ENCODE measurements around the gene ABI3BP.
"Not testable (repeated sequence)": the region's sequence is repeated elsewhere in the genome, so short reads cannot be mapped to it uniquely, and the experiment has no call there.

The ABI3BP gene

DNA sequence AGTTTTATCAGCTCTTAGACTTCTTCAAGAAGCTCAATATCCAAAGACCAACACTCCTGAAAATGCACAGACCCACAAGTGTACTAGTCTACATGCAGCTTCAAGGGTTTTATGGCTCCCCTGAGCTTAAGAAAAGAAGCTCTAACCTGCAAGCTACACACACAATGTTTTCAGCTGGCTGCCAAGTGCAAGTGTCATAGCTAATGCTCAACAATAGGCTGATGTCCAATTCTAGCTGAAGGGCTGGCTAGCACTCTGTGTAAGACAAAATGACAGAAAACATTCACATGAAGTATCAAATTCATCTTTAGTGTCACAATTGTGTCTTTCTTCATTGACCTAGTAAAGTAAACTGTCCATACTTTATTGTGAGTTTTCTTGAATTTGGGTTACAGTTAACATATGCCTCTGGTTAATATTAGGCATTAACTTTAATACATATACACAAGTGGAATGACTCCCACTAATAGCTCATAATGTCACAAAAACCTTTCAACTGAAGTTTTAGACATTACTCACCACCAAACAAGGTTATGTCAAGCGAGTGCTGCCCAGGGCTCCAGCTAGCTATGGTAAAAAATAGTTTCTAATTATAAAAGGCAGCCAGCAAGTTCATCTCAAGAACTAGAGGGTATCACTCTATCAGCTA lies 15.1 kb downstream of the ABI3BP start:
- DNase-seq, result no peak

DNA sequence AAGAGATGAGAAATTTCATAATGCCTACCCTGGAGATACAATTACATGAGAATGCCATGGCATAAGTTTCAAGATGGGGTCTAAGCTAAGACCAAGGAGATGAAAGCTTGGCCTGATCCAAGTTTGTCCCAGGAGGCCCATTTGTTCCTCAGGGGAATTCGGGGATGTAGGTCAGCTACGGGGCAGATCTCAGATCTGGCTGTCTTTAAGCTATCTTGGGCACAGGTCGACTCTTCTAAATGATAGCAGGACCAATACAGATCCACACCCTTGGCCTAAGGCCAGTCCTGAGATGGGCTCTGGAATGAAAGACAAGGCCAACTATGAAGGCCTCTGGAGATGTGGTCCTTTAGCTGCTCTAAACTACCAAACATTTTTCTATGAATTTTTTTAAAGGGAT lies 16.6 kb downstream of the ABI3BP start:
- no peak for DNase-seq

DNA sequence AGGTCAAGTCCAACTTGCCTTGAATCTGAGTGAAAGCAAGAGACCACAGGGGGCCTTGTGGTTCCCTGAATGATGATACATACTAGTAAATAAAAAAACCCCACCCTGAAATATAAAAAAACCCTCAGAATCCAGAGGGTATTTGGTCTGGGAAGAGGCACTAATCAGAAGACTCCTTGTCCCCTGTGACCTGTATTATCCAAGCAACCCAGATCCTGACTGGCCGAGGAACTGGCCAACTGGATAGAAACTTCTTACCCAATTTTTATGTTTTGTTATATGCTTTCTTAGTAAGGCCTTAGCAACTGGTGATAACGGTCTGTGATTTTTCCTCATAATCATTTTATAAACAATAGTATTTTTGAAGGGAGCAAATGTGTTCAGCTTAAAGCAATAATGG lies 17.5 kb downstream of the ABI3BP start:
- DNase-seq, result no peak

DNA sequence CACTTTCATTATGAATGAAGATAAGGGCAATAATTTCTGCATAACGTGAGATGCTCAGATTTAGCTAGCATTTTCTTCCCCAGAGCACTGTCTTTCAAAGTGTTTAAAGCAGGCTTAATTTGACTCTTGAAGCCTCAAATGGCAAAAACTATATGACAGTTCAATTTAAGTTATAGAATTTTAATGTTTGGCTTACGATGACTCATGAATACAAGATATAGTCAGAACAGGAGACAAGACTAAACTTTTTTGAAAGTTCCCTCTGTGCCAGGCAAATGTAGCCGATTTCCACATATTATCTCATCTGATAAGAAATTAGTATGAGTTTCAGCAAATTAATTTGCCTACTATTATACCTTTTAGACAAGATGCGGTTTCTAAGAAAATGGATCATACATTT lies 19.6 kb downstream of the ABI3BP start:
- DNase-seq, result no peak

DNA sequence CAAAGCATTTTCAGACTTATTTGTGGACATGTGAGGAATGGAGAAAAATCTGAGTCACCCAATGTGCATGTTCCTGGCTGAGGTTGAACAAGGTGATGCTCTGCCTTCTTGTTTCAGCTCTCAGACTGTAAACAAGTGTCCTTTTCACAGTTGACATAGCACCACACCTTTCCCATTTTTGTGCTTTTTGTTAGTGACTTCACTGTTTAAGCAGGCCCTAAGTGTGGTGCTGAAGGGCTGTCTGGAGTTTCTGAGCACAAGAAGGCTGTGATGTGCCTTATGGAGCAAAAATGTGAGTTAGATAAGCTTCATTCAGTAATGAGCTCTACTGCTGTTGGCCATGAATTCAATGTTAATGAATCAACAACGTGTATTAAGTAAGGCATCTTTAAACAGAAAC lies 20.4 kb downstream of the ABI3BP start:
- DNase-seq, result no peak

DNA sequence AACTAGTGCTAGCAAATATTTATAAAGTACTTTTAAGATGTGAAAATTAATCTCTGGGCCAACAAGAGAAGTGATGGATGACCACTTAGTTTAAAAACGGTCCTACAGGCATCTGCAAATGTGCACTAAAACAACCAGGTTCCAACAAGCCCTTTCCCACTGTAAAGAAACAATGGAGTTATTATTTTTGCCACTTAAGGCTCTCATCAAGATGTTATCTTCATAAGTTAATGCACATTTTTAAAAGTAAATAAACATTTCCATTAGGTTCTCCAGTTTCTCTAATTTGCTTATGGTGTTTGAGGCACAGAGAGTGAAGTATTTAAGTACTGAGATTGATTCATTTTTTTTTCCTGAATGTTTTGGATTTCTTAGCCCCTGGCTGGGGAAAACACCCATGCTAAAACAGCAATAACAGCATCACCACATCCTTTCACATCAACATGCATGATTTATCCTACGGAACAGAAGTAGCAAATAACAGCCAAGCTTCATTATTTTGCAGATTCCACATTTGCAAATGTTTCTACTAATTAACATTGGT lies 20.8 kb downstream of the ABI3BP start:
- no peak for DNase-seq

DNA sequence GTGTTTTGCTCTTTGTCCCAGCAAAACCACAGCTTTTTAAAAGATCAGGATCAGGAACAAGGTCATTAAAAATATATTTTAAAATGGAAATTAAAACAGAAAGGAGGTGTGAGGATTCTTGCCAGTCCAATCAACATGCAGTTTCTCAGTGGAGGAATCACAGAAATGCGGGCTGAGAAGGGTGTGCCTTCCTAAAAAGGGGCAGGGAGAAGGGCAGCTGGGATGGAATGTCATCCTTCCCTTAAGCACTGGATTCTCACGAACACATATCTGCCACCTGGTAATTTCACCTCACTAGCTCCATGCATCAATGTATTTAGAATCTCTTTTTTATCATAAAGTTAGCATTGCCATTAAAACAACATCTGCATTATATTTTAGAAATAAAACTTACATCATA lies 21.4 kb downstream of the ABI3BP start:
- DNase-seq, result no peak

DNA sequence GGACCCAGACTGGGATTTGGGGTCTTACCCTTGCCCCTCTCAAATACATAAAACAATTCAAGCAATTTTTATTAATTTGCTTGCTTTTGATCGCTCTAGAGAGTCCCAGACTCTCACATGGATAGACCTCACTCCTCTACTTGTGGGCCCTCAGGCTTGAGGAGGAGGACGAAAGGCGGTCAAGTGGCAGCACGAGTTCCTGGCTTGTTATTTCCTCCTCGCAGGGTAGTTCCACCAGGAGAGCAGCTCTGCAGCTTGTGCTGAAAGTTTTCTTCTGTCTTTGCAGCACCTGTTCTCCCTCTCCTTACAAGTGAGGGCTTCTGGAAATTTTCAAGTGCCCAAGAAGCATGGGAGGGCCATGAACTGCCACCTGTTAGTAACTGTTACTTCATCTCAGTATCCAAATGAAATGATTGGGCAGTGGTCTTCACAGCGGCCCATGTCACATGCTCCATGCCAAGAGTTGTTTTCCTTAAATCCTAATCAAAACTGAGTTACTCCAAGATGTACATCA lies 22.7 kb downstream of the ABI3BP start:
- DNase-seq, result no peak

DNA sequence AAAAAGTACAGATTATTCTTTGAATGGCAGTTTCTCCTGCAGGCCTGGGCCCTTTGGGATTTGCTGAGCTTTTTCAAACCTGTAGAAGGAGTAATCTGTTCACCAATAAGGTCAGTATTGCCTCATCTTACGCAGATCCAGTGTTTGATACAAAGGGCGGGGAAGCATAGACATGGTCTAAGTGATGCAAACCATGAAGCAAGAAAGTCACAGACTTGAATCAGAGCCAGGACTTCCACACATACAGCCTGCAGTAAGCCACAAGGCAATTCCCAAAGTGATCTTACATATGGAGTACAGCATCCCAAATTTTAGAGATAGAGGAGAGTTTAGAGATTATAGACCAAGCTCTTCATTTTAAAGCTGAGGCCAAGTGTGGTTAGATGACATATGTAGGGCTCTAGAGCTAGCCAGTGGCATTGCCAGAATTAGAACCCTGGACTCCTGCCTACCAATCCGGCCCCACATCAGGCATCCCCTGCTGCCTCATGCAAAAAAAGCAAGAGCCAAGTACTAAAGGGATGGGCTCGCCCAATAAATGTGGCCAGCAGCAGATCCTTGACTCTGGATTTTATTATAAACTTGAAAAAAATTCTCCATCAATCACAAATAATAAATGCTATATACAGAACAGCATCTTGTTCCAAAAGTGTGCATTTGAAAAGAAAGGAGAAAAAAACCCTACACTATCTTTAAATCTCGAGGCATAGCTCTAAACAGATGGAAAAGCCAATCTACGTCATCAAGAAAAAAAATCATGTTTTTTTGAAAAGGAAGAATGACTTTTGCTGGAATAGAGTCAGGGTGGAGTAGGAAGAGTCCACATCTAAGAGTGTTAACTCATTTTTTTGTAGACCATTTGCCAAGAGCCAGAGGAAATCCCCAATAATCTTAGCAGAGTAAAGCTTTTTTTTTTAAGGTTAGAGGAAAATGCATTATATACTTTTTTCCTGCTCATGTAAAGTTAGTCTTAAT lies 24.0 kb downstream of the ABI3BP start:
- no peak for DNase-seq

DNA sequence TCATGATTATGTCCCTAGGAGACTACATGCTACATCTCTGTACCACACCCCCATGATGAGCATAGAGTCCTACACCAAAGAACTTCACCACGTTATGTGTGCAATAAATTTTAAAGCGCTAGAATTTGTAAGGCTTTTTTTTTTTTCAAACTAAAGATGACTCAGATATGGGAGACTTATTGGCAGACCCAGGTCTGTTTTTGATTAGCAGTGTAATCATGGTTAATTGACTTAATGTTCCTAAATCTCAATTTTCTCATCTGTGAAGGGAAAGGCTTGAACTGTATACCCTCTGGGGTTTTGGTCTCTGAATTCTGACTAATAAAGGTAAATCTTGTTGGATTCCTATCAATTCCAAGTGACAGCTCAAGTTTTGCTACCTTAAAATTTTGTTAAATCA lies 26.4 kb downstream of the ABI3BP start:
- no peak for DNase-seq

DNA sequence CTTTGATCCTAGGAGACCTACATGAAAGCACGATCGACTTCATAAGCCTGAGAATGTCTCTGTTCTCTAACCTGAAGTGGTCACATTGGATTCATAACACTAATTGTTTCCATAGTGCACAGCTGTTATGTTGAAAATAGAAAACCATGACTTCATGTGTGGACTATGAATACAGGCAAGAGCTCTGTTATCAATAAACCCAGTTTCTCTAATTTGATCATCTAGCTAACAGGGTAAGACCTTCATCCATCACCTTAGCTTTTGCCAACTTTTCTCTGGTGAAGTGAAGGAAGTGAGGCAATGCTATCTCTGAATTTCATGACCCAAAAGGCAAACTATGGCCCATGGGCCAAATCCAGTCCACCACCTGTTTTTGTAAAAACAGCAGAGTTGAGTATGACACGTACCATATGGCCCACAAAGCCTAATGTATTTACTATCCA lies 27.2 kb downstream of the ABI3BP start:
- no peak for DNase-seq

DNA sequence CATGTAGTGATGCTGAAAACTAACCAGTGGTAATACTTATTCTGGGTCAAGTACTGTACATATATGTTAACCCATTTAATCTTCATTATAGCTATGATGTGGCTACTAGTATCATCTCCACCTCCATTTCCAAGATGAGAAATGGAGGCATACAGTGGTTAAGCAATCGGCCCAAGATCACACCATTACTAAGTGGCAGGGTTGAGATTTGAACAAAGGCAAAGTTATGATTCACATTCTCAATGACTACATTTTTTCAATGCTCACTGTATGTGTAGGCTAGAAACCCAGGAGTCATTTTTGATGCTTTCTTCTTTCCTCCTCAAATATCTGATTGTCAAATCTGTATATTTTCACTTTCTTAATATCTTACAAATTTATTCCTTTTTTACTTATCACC lies 30.2 kb downstream of the ABI3BP start:
- no peak for DNase-seq

DNA sequence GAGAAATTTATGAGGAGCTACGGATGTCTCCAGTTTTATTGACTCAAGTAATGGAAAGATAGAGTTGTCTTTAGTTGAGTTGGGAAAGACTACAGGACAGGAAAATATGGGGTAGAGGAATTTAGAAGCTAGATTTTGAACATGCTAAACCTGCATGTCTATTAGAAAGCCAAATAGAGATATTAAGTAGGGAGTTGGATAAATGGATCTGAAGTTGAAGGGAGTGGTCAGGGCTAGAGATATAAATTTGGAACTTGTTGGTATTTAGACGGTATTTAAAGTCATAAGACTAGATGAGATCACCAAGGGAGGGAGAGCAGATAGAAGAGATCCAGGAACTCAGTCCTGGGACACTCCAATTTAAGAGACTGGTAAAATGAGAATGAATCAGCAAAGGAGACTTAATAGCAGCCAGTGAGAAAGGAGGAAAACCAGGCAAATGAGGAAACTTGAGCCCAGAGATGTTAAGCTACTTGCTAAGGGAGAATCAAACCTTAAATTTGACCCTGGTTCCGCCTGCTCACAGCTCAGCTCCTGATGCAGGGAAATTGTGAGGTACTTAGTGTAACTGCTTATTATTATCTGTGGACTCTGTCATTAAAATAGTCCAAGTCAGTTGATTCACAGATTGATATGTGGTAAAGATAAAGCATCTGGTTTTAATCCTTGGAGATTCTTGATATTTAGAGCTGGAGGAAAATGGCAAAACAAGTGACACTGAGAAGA lies 35.8 kb downstream of the ABI3BP start:
- no peak for DNase-seq

DNA sequence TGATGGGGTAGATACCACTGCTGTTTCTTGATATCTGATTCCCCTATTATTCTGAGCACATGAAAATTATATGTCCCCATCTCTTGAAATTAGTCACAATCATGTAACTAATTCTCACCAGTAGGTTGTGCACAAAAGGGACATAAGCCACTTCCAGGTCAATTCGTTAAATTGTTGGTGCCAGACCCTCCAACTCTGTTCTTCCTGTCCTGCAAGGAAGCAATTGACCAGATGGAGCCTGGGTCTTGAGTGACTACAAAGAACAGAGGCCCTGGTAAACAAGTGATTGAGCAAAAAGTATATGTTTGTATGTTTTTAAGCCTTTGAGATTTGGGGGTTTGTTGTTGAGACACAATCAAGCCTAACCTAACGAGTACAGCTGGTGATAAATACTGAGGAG lies 36.9 kb downstream of the ABI3BP start:
- no peak for DNase-seq

DNA sequence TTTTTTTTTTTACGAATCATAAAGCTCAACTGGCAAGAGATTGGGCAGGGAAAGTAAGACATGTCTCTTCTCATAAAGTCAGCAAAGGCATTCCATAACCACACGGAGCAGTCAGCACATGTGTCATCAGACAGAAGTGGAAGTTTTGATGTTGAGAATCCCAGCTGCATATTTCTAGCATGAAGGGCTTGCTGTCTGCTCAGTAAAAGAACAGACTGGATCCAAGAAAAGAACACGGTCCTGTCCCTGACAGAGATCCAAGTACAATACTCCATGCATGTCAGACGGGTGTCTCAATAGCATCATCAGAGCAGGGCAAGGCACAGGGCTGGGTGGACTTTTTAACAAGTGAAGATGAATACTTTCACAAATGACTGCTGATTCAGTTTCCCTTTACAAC lies 38.2 kb downstream of the ABI3BP start:
- peak; percentile 59 for DNase-seq

DNA sequence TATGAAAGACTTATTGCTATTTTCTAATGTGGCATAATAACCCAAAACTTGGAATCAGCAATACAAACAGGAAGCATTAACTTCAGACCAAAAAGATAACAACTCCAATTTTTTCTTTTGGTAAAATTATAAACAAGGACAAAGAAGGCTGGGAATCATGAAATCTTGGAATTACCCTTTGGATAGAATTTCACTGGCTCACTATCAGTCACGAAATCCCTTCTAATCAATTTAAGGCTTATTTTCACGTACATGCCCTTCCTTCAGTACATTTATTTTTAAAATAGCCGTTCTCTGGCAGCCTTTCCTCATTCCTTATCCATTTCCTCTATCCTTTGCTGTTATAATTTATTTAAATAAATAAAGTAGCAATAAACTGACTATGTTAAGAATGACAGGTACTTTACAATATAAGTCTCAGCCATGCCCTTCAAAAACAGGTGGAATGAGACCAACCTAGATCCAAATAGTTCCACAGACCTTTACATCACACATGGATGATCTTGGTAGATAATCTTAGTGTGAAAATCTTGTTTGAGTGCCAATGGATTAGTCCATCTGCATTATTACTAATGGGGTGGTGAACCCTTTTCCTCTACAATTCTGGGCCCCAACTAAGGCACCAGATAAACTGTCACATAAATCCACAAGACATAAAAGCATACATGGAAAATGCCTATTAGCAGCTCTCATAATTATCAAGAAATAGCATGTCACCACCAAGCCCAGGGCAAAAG lies 38.9 kb downstream of the ABI3BP start:
- DNase-seq, result no peak

DNA sequence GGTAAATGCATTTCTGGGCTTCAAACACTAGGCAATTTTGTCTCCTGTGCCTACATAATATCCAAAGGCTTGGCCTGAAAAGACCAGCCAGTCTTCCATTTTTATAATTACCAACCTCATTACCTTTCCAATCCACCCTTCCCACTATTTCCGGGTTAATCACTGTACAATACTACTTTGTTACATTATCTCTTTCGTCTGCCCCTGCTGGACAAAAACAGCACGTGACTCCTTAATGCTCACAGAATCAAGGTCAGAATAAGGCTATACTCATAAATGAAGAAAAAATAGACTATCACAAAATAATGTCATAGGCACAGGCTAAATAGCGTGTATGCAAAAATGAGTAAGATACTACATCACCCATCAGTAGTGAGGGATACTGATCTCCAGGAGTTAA lies 40.1 kb downstream of the ABI3BP start:
- DNase-seq, result no peak

DNA sequence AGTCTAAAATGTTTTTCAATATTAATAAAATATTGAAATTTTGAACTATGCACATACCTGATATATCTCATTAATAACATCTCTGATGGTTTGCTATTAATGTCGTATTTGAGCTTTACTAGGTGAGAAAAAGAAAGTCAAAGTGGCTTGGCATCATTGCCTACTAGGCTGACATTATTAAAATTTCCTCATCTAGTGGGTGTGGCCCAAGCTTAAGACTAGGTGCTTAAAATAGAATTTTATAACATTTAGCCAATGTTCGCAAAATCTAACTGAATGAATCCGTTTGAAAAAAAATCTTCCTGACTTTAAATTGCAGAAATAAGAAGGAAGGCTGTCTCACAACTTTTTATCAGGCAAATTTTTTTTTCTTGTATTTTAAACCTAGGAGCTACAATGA lies 46.1 kb downstream of the ABI3BP start:
- no peak for DNase-seq

DNA sequence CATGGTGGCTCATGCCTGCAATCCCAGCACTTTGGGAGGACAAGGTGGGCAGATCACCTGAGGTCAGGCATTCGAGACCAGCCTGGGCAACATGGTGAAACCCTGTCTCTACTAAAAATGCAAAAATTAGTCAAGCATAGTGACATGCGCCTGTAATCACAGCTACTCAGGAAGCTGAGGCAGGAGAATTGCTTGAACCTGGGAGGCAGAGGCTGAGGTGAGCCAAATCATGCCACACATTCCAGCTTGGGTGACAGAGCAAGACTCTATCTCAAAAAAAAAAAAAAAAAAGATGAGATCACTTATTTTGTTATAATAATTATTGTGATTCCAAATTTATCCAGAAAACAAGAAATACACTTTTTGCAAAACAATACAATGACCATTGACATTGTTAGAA lies 47.1 kb downstream of the ABI3BP start:
- not testable (repeated sequence) for DNase-seq

DNA sequence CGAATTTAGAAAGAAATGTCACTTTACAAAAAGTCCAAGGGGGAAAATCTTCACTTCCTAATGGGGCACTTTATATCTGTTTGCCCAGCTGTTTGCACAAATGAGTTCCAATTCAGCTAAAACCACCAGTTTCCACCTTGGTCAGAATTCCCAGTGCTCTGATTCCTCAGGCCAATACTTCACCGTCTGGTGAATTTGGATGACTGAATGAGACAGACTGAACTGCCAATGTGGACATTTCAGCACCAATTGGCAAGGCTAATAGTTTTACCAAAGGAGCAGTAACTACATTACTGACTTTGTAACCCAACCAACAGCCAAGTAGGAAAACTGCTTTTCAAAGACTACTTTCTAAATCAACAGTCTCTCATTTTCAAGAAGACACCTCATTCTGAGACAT lies 51.8 kb downstream of the ABI3BP start:
- DNase-seq, result no peak

DNA sequence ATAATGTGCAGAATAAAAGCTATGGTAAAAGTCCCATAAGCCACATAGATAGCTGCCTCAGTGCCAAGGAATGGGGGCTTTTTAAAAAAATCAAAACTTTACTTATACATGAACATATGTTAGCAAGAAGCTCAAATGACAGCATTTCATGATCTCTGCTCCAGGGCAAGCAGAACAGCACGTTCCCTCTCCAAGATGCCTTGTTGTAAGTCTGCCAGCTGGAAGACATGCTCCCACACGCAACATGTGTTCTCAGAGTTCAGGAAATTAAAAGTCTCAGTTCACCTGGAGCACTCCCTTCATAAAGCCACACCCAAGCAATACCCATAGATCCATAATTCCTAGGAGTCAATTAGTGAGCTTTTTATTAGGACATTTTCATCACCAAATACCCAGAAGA lies 52.2 kb downstream of the ABI3BP start:
- DNase-seq, result peak; percentile 50

DNA sequence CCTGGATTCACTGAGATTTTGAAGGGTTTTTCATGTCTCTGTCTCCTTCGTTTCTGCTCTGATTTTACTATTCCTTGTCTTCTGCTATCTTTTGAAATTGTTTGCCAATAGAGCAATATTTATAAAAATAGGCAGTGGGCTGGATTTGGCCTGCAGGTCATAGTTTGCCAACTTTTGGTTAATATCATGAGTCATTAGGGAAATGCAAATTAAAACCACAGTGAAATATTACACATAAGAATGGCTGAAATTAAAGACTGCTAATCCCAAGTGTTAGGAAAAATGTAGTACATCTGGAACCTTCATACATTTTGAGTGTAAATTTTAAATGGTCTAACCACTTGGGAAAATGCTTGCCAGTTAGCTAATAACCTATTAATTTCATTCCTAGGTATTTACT lies 56.3 kb downstream of the ABI3BP start:
- no peak for DNase-seq
